Measurements from ENCODE around the gene ACOT8.

The ACOT8 gene

GRCh38 chr20:45835329-45835765, 21.8 kb downstream of the ACOT8 start:
- H3K79me2 ChIP-seq (ENCODE audit: insufficient read depth, low read depth): no peaks in the 10 kb centered on the region
- TF ChIP-seq, protein P1, sequence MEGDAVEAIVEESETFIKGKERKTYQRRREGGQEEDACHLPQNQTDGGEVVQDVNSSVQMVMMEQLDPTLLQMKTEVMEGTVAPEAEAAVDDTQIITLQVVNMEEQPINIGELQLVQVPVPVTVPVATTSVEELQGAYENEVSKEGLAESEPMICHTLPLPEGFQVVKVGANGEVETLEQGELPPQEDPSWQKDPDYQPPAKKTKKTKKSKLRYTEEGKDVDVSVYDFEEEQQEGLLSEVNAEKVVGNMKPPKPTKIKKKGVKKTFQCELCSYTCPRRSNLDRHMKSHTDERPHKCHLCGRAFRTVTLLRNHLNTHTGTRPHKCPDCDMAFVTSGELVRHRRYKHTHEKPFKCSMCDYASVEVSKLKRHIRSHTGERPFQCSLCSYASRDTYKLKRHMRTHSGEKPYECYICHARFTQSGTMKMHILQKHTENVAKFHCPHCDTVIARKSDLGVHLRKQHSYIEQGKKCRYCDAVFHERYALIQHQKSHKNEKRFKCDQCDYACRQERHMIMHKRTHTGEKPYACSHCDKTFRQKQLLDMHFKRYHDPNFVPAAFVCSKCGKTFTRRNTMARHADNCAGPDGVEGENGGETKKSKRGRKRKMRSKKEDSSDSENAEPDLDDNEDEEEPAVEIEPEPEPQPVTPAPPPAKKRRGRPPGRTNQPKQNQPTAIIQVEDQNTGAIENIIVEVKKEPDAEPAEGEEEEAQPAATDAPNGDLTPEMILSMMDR (conservative IDR thresholded peaks at IDR 0.05; ENCODE audit: low read depth, low read length): no peak
- H3K9ac ChIP-seq: no peak overlapping the region
- H3K4me3 ChIP-seq (IDR thresholded peaks at IDR 0.05; ENCODE audit: insufficient read depth, low read depth, low read length): no peak overlapping the region
- H3K27me3 ChIP-seq (ENCODE audit: insufficient read depth, low read depth): no peaks in the 10 kb centered on the region
- H2AFZ ChIP-seq (ENCODE audit: low read depth): no peak overlapping the region
- no peaks in the 10 kb centered on the region for H3K36me3 ChIP-seq (ENCODE audit: insufficient read depth)
- no peak overlapping the region for H3K4me2 ChIP-seq
- no peak overlapping the region for H3K27ac ChIP-seq
- peaks cover 16% of the 10 kb centered on the region for H3K4me1 ChIP-seq (ENCODE audit: low read depth, poor library complexity, severe bottlenecking)
- no peaks in the 10 kb centered on the region for H4K20me1 ChIP-seq (ENCODE audit: insufficient read depth)

- H3K27ac ChIP-seq: no peak overlapping the region
- no peaks in the 10 kb centered on the region for H4K20me1 ChIP-seq (ENCODE audit: insufficient read depth)
- no peak overlapping the region for H3K9ac ChIP-seq
- no peaks in the 10 kb centered on the region for H3K27me3 ChIP-seq (ENCODE audit: insufficient read depth, low read depth)
- H3K36me3 ChIP-seq (ENCODE audit: insufficient read depth): no peaks in the 10 kb centered on the region
- H3K4me1 ChIP-seq (ENCODE audit: low read depth, poor library complexity, severe bottlenecking): peaks cover 16% of the 10 kb centered on the region
- no peak overlapping the region for H2AFZ ChIP-seq (ENCODE audit: low read depth)
- TF ChIP-seq, protein P1 (conservative IDR thresholded peaks at IDR 0.05; ENCODE audit: low read depth, low read length): no peak
- H3K79me2 ChIP-seq (ENCODE audit: insufficient read depth, low read depth): no peaks in the 10 kb centered on the region
- H3K4me2 ChIP-seq: no peak overlapping the region; the same call in 1 of the 2 replicates
- no peak overlapping the region for H3K4me3 ChIP-seq (IDR thresholded peaks at IDR 0.05; ENCODE audit: insufficient read depth, low read depth, low read length)
Measured at GRCh38 chr20:45834797-45835161, 22.4 kb downstream of the ACOT8 start.

GRCh38 chr20:45833883-45834796, 23.1 kb downstream of the ACOT8 start:
- no peaks in the 10 kb centered on the region for H4K20me1 ChIP-seq (ENCODE audit: insufficient read depth)
- peak overlapping the region; percentile 51 for H3K9ac ChIP-seq
- no peaks in the 10 kb centered on the region for H3K27me3 ChIP-seq (ENCODE audit: insufficient read depth, low read depth)
- H3K27ac ChIP-seq: no peak overlapping the region
- peaks cover 16% of the 10 kb centered on the region for H3K4me1 ChIP-seq (ENCODE audit: low read depth, poor library complexity, severe bottlenecking)
- no peaks in the 10 kb centered on the region for H3K79me2 ChIP-seq (ENCODE audit: insufficient read depth, low read depth)
- peak overlapping the region; percentile 95 for H2AFZ ChIP-seq (ENCODE audit: low read depth)
- H3K36me3 ChIP-seq (ENCODE audit: insufficient read depth): no peaks in the 10 kb centered on the region
- no peak overlapping the region for H3K4me3 ChIP-seq (IDR thresholded peaks at IDR 0.05; ENCODE audit: insufficient read depth, low read depth, low read length)
- TF ChIP-seq, protein P1 (conservative IDR thresholded peaks at IDR 0.05; ENCODE audit: low read depth, low read length): no peak
- H3K4me2 ChIP-seq: peak overlapping the region; percentile 61

DNA sequence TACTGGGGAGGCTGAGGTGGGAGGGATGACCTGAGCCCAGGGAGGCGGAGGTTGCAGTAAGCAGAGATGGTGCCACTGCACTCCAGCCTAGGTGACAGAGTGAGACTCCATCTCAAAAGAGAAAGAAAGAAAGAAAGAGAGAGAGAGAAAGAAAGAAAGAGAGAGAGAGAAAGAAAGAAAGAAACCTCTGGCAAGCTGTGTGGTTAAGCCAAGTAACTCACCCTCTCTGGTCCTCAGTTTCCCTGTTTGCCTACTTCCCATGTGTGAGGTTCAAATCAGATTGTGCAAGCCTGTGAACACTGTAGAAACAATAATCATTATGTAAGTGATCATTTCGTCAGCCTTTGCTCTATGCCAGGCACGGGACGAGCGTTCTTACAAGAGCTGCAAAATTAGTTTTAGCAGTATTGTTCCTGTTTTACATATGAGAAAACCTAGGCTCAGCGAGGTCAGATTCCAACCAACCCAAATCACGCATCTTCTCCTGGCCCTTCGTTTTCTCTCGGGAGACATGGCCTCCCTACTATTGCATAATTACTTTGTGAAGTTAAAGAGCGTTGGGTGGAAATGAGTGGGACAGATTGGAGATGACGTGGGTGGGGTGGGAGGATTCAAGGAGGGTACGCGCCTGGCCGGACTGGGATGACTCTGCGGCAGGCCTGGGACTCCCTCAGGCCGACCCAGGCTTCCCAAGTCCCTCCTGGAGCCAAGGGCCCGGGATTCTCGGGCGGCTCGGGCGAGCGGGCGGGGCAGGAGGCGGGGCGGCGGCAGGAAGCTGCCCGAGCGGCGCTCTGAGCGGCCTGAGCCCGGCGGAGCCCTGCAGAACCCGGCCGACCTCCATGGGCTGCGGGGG, 23.9 kb downstream of the ACOT8 start, which contains the start of gene SNX21:
TSS of gene SNX21 (plus strand) at position 770 of the 853 bp plus-strand sequence. CDS start 121 bp downstream, outside the sequence.
- Histone ChIP-seq H3K4me1 (ENCODE audit: low read depth, poor library complexity, severe bottlenecking) (peaks cover 16% of the 10 kb centered on the region), H4K20me1 (ENCODE audit: insufficient read depth) (no peaks in the 10 kb centered on the region), H3K4me3 (IDR thresholded peaks at IDR 0.05; ENCODE audit: insufficient read depth, low read depth, low read length) (no peak within 1 kb of the TSS), H3K27me3 (ENCODE audit: insufficient read depth, low read depth) (no peaks in the 10 kb centered on the region), H3K36me3 (ENCODE audit: insufficient read depth) (no peaks in the 10 kb centered on the region), H3K27ac (no peak within 1 kb of the TSS), H3K79me2 (ENCODE audit: insufficient read depth, low read depth) (no peaks in the 10 kb centered on the region), H3K4me2 (peak within 1 kb of the TSS; percentile 61), H2AFZ (ENCODE audit: low read depth) (peak within 1 kb of the TSS; percentile 95), H3K9ac (peak within 1 kb of the TSS; percentile 51)
- TF ChIP-seq, protein P1 (conservative IDR thresholded peaks at IDR 0.05; ENCODE audit: low read depth, low read length): no peak

Measured in KMS-11 (cell line).